Naive thymus-derived CD4-positive, alpha-beta T cell (primary cell): ENCODE measurements around the gene SPRTN. TPM values are rescaled to one million over a fixed set of nuclear protein-coding genes. Genes with fewer than 3 reads are reported as not detected.

Source experiments
- ATAC-seq: fragments of 150-1000 bp; cut with Tn5 transposase; 2 replicates; pipeline ENCODE4 v1.10.0; 2021; ENCODE audit warnings: mild to moderate bottlenecking, moderate library complexity
- CTCF ChIA-PET: fragments of 350-600 bp; sonication (Branson Sonifier 250); formaldehyde crosslinking; loops from one replicate; lab custom pipeline; 2021; ENCODE audit warnings: antibody characterized with exemption; lab: Charles Lee
- POLR2A ChIA-PET: fragments of 350-600 bp; sonication (Branson Sonifier 250); formaldehyde crosslinking; loops from one replicate; lab custom pipeline; 2021; ENCODE audit warnings: antibody characterized with exemption, inconsistent platforms; lab: Charles Lee
- DNase-seq, 9 donors: peaks; one replicate each; pipeline versions ENCODE4 v3.0.0 to v3.0.0-alpha.2; 2020 to 2022; ENCODE audit warnings: mixed read lengths in 1 of 9
- H3K27ac ChIP-seq: one replicate; pipeline ENCODE4 v1.7.0; 2013; ENCODE audit warnings: mild to moderate bottlenecking, low read depth, low read length, moderate library complexity
- H3K27me3 ChIP-seq, 2 donors: one replicate each; pipeline ENCODE4 v1.7.0; 2013; ENCODE audit warnings: low read length in 2 of 2, mild to moderate bottlenecking in 2 of 2, moderate library complexity in 2 of 2; ENCODE audit not compliant: control insufficient read depth in 2 of 2, insufficient read depth in 2 of 2
- H3K36me3 ChIP-seq, 3 experiments: 1 replicate in 2 of 3; 2 replicates in 1 of 3; pipeline ENCODE4 v1.7.0; 2013; ENCODE audit warnings: low read length in 3 of 3, mild to moderate bottlenecking in 3 of 3, moderate library complexity in 1 of 3; ENCODE audit not compliant: insufficient read depth in 3 of 3, control insufficient read depth in 2 of 3
- H3K4me1 ChIP-seq, 2 donors: one replicate each; pipeline ENCODE4 v1.7.0; 2013; ENCODE audit warnings: low read length in 2 of 2, mild to moderate bottlenecking in 2 of 2, moderate library complexity in 1 of 2; ENCODE audit not compliant: control insufficient read depth in 2 of 2, insufficient read depth in 2 of 2
- H3K4me3 ChIP-seq: 2 replicates; pipeline ENCODE4 v1.7.0; 2013; ENCODE audit warnings: mild to moderate bottlenecking, low read length
- H3K9me3 ChIP-seq, 3 experiments: 1 replicate in 2 of 3; 2 replicates in 1 of 3; pipeline ENCODE4 v1.7.0; 2013; ENCODE audit warnings: low read length in 3 of 3; ENCODE audit not compliant: control insufficient read depth in 2 of 3
- H3K27ac Mint-ChIP-seq, 9 donors: one replicate each; pipeline ENCODE4 v1.8.0; 2020 to 2022; ENCODE audit warnings: mixed read lengths in 9 of 9, mild to moderate bottlenecking in 8 of 9, moderate library complexity in 5 of 9, inconsistent platforms in 2 of 9
- H3K27me3 Mint-ChIP-seq, 5 donors: one replicate each; pipeline ENCODE4 v1.8.0; 2021 to 2022; ENCODE audit warnings: mixed read lengths in 5 of 5, mild to moderate bottlenecking in 1 of 5
- H3K36me3 Mint-ChIP-seq, 5 donors: one replicate each; pipeline ENCODE4 v1.8.0; 2020 to 2022; ENCODE audit warnings: mixed read lengths in 5 of 5, mild to moderate bottlenecking in 3 of 5, inconsistent platforms in 1 of 5
- H3K4me1 Mint-ChIP-seq, 7 donors: one replicate each; pipeline ENCODE4 v1.8.0; 2020 to 2022; ENCODE audit warnings: mixed read lengths in 7 of 7, mild to moderate bottlenecking in 3 of 7, inconsistent platforms in 1 of 7
- H3K4me3 Mint-ChIP-seq, 10 donors: one replicate each; pipeline ENCODE4 v1.8.0; 2020 to 2022; ENCODE audit warnings: mild to moderate bottlenecking in 10 of 10, mixed read lengths in 10 of 10, moderate library complexity in 6 of 10, inconsistent platforms in 2 of 10
- H3K9me3 Mint-ChIP-seq, 11 donors: one replicate each; pipeline ENCODE4 v1.8.0; 2020 to 2022; ENCODE audit warnings: mixed read lengths in 11 of 11, mild to moderate bottlenecking in 4 of 11, inconsistent platforms in 1 of 11, moderate library complexity in 1 of 11
- intact Hi-C, 2 donors: fragments of 100-400 bp; cut with micrococcal nuclease; formaldehyde crosslinking; loops; one replicate each; pipeline ENCODE4 v1.15.1; 2023
- polyA plus RNA-seq, 2 donors: library from polyadenylated mRNA; unstranded; fragments of 300-500 nt; fragmentation: Illumina TruSeq; gene quantifications; one replicate each; pipeline ENCODE4 v1.2.3, GENCODE V29; 2021
- total RNA-seq, 6 experiments: library from RNA in 5 of 6; stranded (reverse) in 5 of 6; gene quantifications; 1 replicate in 5 of 6; 2 replicates in 1 of 6; pipeline ENCODE4 v1.2.3 and lab custom pipeline; 2021 to 2026

The SPRTN gene
- total and polyA plus RNA-seq, 7 experiments from 2014 or later, result 12.5 to 25.7 (median 17.0) TPM

- Mint-ChIP-seq H3K4me1 (peaks cover 2 to 19% (median 7%) of the 10 kb centered on the region in 7 donors), H3K36me3 (peaks cover 3 to 25% (median 19%) of the 10 kb centered on the region in 5 donors), H3K27ac (peak overlapping the region in 2 of 9 donors; percentile 71 to 75), H3K9me3 (no peaks in the 10 kb centered on the region), H3K27me3 (no peaks in the 10 kb centered on the region), H3K4me3 (no peak overlapping the region)
- DNase-seq, result no peak
- intact Hi-C loops, result no loop called here
- Histone ChIP-seq H3K27ac (no peak overlapping the region), H3K4me3 (no peak overlapping the region), H3K9me3 (no peaks in the 10 kb centered on the region), H3K36me3 (peaks cover 0 to 4% (median 0%) of the 10 kb centered on the region in 3 experiments), H3K4me1 (peaks cover 0 to 3% of the 10 kb centered on the region in 2 donors), H3K27me3 (no peaks in the 10 kb centered on the region)
- no peak for ATAC-seq
- ChIA-PET POLR2A (no interaction called here), CTCF (interaction anchor here (1.5 kb wide), 1 partner anchor 230 kb away, joined by 6 read pairs; no protein-coding TSS in a partner anchor)
These were observed 24.2 kb downstream of the SPRTN start for GRCh38 chr1:231362325-231362724.

- ChIA-PET POLR2A (interaction anchor here (0.7 to 0.8 kb wide), 2 partner anchors 19 to 269 kb away, joined by 3 to 4 read pairs; no protein-coding TSS in a partner anchor), CTCF (interaction anchor here (0.6 to 1.5 kb wide), 4 partner anchors 56 to 1733 kb away, joined by 3 to 8 read pairs (median 5); no protein-coding TSS in a partner anchor)
- ATAC-seq, result no peak
These were observed 25.5 kb downstream of the SPRTN start for GRCh38 chr1:231363624-231364023.

GRCh38 chr1:231364192-231364591 lies 26.1 kb downstream of the SPRTN start:
- ChIA-PET CTCF (no interaction called here), POLR2A (interaction anchor here (0.7 to 0.8 kb wide), 2 partner anchors 19 to 268 kb away, joined by 3 to 4 read pairs; no protein-coding TSS in a partner anchor)
- intact Hi-C loops, result no loop called here
- Mint-ChIP-seq H3K36me3 (peaks cover 3 to 30% (median 20%) of the 10 kb centered on the region in 5 donors), H3K4me1 (peaks cover 0 to 10% (median 5%) of the 10 kb centered on the region in 7 donors), H3K27me3 (no peaks in the 10 kb centered on the region), H3K4me3 (no peak overlapping the region), H3K27ac (peak overlapping the region in 4 of 9 donors; percentile 9 to 66 (median 22)), H3K9me3 (no peaks in the 10 kb centered on the region)
- Histone ChIP-seq H3K27ac (no peak overlapping the region), H3K9me3 (no peaks in the 10 kb centered on the region), H3K4me3 (no peak overlapping the region), H3K4me1 (no peaks in the 10 kb centered on the region), H3K36me3 (peaks cover 0 to 18% (median 0%) of the 10 kb centered on the region in 3 experiments), H3K27me3 (no peaks in the 10 kb centered on the region)
- ATAC-seq (no peak), DNase-seq (no peak)

More at GRCh38 chr1:231363624-231364023, 25.5 kb downstream of the SPRTN start:
- peaks cover 0 to 13% (median 0%) of the 10 kb centered on the region in 3 experiments for H3K36me3 ChIP-seq
- H3K4me3 ChIP-seq, result no peak overlapping the region
- Mint-ChIP-seq H3K27ac (peak overlapping the region in 2 of 9 donors; percentile 36 to 81), H3K27me3 (no peaks in the 10 kb centered on the region), H3K9me3 (no peaks in the 10 kb centered on the region), H3K36me3 (peaks cover 3 to 26% (median 20%) of the 10 kb centered on the region in 5 donors), H3K4me1 (peaks cover 0 to 11% (median 5%) of the 10 kb centered on the region in 7 donors), H3K4me3 (no peak overlapping the region)
- H3K27ac ChIP-seq, result no peak overlapping the region
- no peaks in the 10 kb centered on the region for H3K9me3 ChIP-seq
- H3K4me1 ChIP-seq, result no peaks in the 10 kb centered on the region
- intact Hi-C loops, result no loop called here
- no peaks in the 10 kb centered on the region for H3K27me3 ChIP-seq
- no peak for DNase-seq

- H3K27ac ChIP-seq, result no peak overlapping the region
- Mint-ChIP-seq H3K36me3 (peaks cover 0 to 27% (median 8%) of the 10 kb centered on the region in 5 donors), H3K9me3 (no peaks in the 10 kb centered on the region), H3K4me1 (peaks cover 0 to 5% (median 2%) of the 10 kb centered on the region in 7 donors), H3K27me3 (no peaks in the 10 kb centered on the region), H3K4me3 (no peak overlapping the region), H3K27ac (peak overlapping the region in 4 of 9 donors; percentile 2 to 56 (median 24))
- DNase-seq (no peak), ATAC-seq (no peak)
- CTCF ChIA-PET, result interaction anchor here (0.6 kb wide), 2 partner anchors 8 to 245 kb away, joined by 3 read pairs; no protein-coding TSS in a partner anchor
- no peaks in the 10 kb centered on the region for H3K4me1 ChIP-seq
- H3K9me3 ChIP-seq, result no peaks in the 10 kb centered on the region
- H3K4me3 ChIP-seq, result no peak overlapping the region
- H3K36me3 ChIP-seq, result peaks cover 0 to 32% (median 0%) of the 10 kb centered on the region in 3 experiments
- POLR2A ChIA-PET, result no interaction called here
- intact Hi-C loops, result no loop called here
- no peaks in the 10 kb centered on the region for H3K27me3 ChIP-seq
These were observed 31.2 kb downstream of the SPRTN start for GRCh38 chr1:231369282-231369681.

DNA sequence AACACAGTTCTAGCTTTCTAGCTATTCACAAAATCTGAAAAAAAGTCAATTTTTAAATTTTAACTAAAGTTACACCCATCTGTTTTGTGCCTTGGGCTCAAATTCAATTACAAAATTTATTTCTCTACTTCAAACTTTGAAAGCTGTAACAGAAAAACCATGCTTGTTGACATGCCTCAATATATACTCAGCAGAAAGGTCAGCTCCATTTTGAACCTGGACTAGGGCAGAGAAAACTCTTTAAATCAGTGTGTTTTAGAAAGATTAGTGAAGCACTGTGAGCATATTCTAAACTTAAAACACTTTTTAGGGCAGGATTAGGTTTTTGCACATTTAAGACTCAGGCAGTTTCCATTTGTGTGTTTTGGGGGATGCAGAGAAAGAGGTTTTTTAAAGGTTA lies 34.4 kb downstream of the SPRTN start:
- no peaks in the 10 kb centered on the region for H3K27me3 Mint-ChIP-seq
- H3K27ac ChIP-seq, result no peak overlapping the region

GRCh38 chr1:231374394-231374793 lies 36.3 kb downstream of the SPRTN start:
- Mint-ChIP-seq H3K27ac (peak overlapping the region in 1 of 9 donors; percentile 19), H3K9me3 (no peaks in the 10 kb centered on the region), H3K36me3 (peaks cover 0 to 9% (median 6%) of the 10 kb centered on the region in 5 donors), H3K4me1 (peaks cover 24 to 39% (median 30%) of the 10 kb centered on the region in 7 donors), H3K27me3 (no peaks in the 10 kb centered on the region), H3K4me3 (no peak overlapping the region)
- Histone ChIP-seq H3K36me3 (peaks cover 0 to 11% (median 0%) of the 10 kb centered on the region in 3 experiments), H3K9me3 (no peaks in the 10 kb centered on the region), H3K27ac (no peak overlapping the region), H3K27me3 (no peaks in the 10 kb centered on the region), H3K4me3 (no peak overlapping the region), H3K4me1 (peaks cover 7 to 8% of the 10 kb centered on the region in 2 donors)
- POLR2A ChIA-PET, result interaction anchor here (0.6 kb wide), 1 partner anchor 217 kb away, joined by 4 read pairs; no protein-coding TSS in a partner anchor
- no peak for DNase-seq
- intact Hi-C loops, result no loop called here
- CTCF ChIA-PET, result no interaction called here
- ATAC-seq, result no peak

More for the DNA sequence above, 34.4 kb downstream of the SPRTN start:
- Histone ChIP-seq H3K27me3 (no peaks in the 10 kb centered on the region), H3K4me1 (peaks cover 3 to 8% of the 10 kb centered on the region in 2 donors), H3K4me3 (no peak overlapping the region), H3K36me3 (peaks cover 0 to 26% (median 0%) of the 10 kb centered on the region in 3 experiments), H3K9me3 (no peaks in the 10 kb centered on the region)
- DNase-seq (no peak), ATAC-seq (no peak)
- Mint-ChIP-seq H3K27ac (peak overlapping the region in 1 of 9 donors; percentile 52), H3K36me3 (peaks cover 0 to 20% (median 6%) of the 10 kb centered on the region in 5 donors), H3K9me3 (no peaks in the 10 kb centered on the region), H3K4me1 (peaks cover 10 to 21% (median 12%) of the 10 kb centered on the region in 7 donors), H3K4me3 (no peak overlapping the region)
- intact Hi-C loops, result no loop called here
- CTCF ChIA-PET, result no interaction called here
- POLR2A ChIA-PET, result interaction anchor here (0.6 kb wide), 1 partner anchor 14 kb away, joined by 7 read pairs; no protein-coding TSS in a partner anchor
